Activated T-cell treated with anti-CD3 and anti-CD28 coated beads, Interleukin-2, amount 50 U/mL, for 24 hours (primary cell): ENCODE measurements around the gene TENM3.

ENCODE experiments used
- DNase-seq: peaks from one replicate; pipeline ENCODE4 v3.0.0-alpha.2; 2020
- H3K27ac Mint-ChIP-seq: 2 replicates; pipeline ENCODE4 v1.8.0; 2020; ENCODE audit warnings: mild to moderate bottlenecking, mixed read lengths
- H3K27me3 Mint-ChIP-seq: 2 replicates; pipeline ENCODE4 v1.8.0; 2020; ENCODE audit warnings: mixed read lengths
- H3K36me3 Mint-ChIP-seq: 2 replicates; pipeline ENCODE4 v1.8.0; 2020; ENCODE audit warnings: low read depth, mixed read lengths
- H3K4me1 Mint-ChIP-seq: 2 replicates; pipeline ENCODE4 v1.8.0; 2020; ENCODE audit warnings: low read depth, mixed read lengths
- H3K4me3 Mint-ChIP-seq: 2 replicates; pipeline ENCODE4 v1.8.0; 2020; ENCODE audit warnings: mild to moderate bottlenecking, moderate library complexity, mixed read lengths
- H3K9me3 Mint-ChIP-seq: 2 replicates; pipeline ENCODE4 v1.8.0; 2020; ENCODE audit warnings: mixed read lengths

Gene TENM3

GRCh38 chr4:182688081-182688480, 444.9 kb downstream of the TENM3 start:
- Mint-ChIP-seq H3K27ac (no peak overlapping the region), H3K4me3 (no peak overlapping the region), H3K9me3 (no peaks in the 10 kb centered on the region), H3K4me1 (no peaks in the 10 kb centered on the region), H3K36me3 (no peaks in the 10 kb centered on the region), H3K27me3 (peaks cover 17% of the 10 kb centered on the region)
- no peak for DNase-seq

GRCh38 chr4:182694551-182694950, 451.3 kb downstream of the TENM3 start:
- Mint-ChIP-seq H3K36me3 (no peaks in the 10 kb centered on the region), H3K4me3 (no peak overlapping the region), H3K27me3 (peaks cover 6% of the 10 kb centered on the region)

DNA sequence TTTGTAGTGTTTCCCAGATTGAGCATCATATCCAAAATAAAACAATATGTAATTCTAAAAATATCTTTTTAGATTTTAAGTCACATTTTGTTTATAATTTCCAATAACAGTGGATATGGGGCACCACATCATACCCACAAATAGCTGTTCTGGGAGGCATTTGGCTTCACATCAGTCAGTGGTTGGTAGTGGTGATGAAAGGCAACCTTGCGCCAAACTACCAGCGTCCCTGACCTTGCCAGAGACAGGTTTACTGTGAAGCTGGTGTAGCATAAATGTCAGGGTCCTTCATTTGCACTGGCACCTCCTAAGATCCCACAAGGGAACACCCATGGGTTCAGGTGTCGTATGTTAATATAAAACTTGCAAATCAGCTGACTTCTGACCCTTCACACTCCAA, 451.8 kb downstream of the TENM3 start:
- DNase-seq = no peak
- no peak overlapping the region for H3K27ac Mint-ChIP-seq
- no peaks in the 10 kb centered on the region for H3K4me1 Mint-ChIP-seq
- peaks cover 6% of the 10 kb centered on the region for H3K27me3 Mint-ChIP-seq
- H3K36me3 Mint-ChIP-seq = no peaks in the 10 kb centered on the region
- no peaks in the 10 kb centered on the region for H3K9me3 Mint-ChIP-seq
- H3K4me3 Mint-ChIP-seq = no peak overlapping the region

More at GRCh38 chr4:182694551-182694950, 451.3 kb downstream of the TENM3 start:
- DNase-seq = no peak
- H3K27ac Mint-ChIP-seq = no peak overlapping the region
- H3K9me3 Mint-ChIP-seq = no peaks in the 10 kb centered on the region
- H3K4me1 Mint-ChIP-seq = no peaks in the 10 kb centered on the region

DNA sequence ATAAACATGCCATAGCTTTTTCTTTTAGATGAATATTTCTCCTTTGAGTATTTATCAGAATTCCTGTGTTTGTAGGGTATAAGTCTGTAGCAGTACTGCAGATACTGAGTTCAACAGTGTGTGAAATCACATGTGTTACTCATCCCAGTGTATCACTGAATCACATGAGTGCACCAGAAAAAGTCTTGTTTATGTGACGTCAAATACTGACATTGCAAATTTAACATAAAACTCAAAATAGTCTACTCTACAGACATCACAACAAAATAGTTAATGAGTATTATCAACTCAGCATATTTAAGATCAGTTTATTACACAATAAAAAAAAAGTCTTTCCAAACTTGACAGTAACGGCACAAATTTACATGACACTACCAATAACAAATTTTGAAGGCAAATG, 452.6 kb downstream of the TENM3 start:
- DNase-seq = no peak
- H3K36me3 Mint-ChIP-seq = no peaks in the 10 kb centered on the region
- peaks cover 6% of the 10 kb centered on the region for H3K27me3 Mint-ChIP-seq
- H3K9me3 Mint-ChIP-seq = no peaks in the 10 kb centered on the region
- H3K4me1 Mint-ChIP-seq = no peaks in the 10 kb centered on the region
- no peak overlapping the region for H3K27ac Mint-ChIP-seq
- no peak overlapping the region for H3K4me3 Mint-ChIP-seq

DNA sequence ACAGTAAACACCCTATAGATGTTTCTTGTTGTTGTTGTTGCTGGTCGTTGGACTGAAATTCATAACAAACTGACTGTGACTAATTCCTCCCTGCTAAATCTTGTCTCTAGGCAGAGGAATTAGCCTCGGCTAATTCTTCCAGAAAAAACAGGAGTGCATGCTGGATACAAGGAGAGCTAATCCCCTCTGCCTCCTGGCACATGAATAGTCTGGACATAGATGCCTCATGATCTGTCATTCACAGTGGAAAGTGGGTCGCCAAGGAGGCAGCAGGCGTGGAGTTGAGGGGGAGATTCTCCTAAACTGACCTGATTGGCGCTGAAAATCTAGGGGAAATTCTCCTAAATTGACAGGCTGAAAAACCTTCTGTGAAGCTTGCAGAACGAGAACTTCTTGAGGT, 453.9 kb downstream of the TENM3 start:
- no peak for DNase-seq
- Mint-ChIP-seq H3K4me1 (no peaks in the 10 kb centered on the region), H3K27me3 (peaks cover 4% of the 10 kb centered on the region), H3K27ac (no peak overlapping the region), H3K9me3 (no peaks in the 10 kb centered on the region), H3K4me3 (no peak overlapping the region), H3K36me3 (no peaks in the 10 kb centered on the region)

GRCh38 chr4:182698212-182698611, 455.0 kb downstream of the TENM3 start:
- Mint-ChIP-seq H3K4me3 (no peak overlapping the region), H3K4me1 (no peaks in the 10 kb centered on the region), H3K36me3 (no peaks in the 10 kb centered on the region), H3K9me3 (no peaks in the 10 kb centered on the region), H3K27me3 (peaks cover 4% of the 10 kb centered on the region), H3K27ac (no peak overlapping the region)
- DNase-seq = no peak

DNA sequence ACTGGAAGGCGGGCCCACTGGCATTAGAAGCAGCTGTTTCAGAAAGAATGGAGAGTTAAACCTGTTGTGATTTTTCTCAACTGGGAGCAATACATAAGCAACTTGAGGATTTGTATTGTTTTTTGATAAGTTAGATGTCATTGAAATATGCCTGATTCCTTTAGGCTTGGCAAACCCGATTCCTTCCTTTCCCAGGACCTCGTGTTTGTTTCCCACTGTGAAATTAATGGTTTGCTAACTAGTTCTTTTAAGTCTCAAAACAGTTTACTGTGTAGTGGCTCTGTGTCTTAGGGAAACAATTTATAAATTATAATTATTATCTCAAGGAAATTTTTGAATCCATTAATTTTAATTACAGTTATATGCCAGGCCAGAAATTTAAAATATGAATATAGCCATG, 456.0 kb downstream of the TENM3 start:
- Mint-ChIP-seq H3K4me3 (no peak overlapping the region), H3K27ac (no peak overlapping the region), H3K27me3 (peaks cover 4% of the 10 kb centered on the region), H3K4me1 (no peaks in the 10 kb centered on the region), H3K36me3 (no peaks in the 10 kb centered on the region), H3K9me3 (no peaks in the 10 kb centered on the region)
- no peak for DNase-seq

- Mint-ChIP-seq H3K36me3 (no peaks in the 10 kb centered on the region), H3K27ac (no peak overlapping the region), H3K4me3 (no peak overlapping the region), H3K4me1 (no peaks in the 10 kb centered on the region), H3K9me3 (no peaks in the 10 kb centered on the region), H3K27me3 (peaks cover 4% of the 10 kb centered on the region)
- no peak for DNase-seq
Measured at GRCh38 chr4:182699795-182700194, 456.6 kb downstream of the TENM3 start.

GRCh38 chr4:182700362-182701160, 457.4 kb downstream of the TENM3 start:
- Mint-ChIP-seq H3K27me3 (peaks cover 10% of the 10 kb centered on the region), H3K9me3 (no peaks in the 10 kb centered on the region), H3K36me3 (no peaks in the 10 kb centered on the region)

DNA sequence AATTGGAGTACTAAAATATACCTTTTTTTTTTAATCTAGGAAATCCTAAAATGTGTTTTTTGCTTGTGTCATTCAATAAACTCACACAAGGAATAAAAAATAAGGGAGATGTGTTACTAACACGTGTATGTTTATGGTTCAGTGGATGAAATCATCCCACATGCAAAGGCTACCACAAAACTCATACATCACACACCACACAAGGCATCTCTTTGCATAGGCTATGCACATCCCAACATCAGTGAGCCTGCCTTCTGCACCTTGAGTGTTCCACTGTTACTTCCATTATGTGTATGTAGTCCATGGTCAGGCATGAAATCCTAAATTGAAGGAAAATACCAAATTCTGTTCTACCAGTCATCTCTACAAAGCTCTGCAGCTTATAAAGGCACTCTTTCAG, 460.9 kb downstream of the TENM3 start:
- no peak for DNase-seq
- Mint-ChIP-seq H3K9me3 (no peaks in the 10 kb centered on the region), H3K36me3 (no peaks in the 10 kb centered on the region)

More at GRCh38 chr4:182700362-182701160, 457.4 kb downstream of the TENM3 start:
- Mint-ChIP-seq H3K4me3 (no peak overlapping the region), H3K4me1 (no peaks in the 10 kb centered on the region), H3K27ac (no peak overlapping the region)
- no peak for DNase-seq

GRCh38 chr4:182704948-182705347, 461.7 kb downstream of the TENM3 start:
- no peaks in the 10 kb centered on the region for H3K4me1 Mint-ChIP-seq
- no peak overlapping the region for H3K27ac Mint-ChIP-seq
- H3K27me3 Mint-ChIP-seq = peaks cover 10% of the 10 kb centered on the region
- no peaks in the 10 kb centered on the region for H3K9me3 Mint-ChIP-seq
- no peaks in the 10 kb centered on the region for H3K36me3 Mint-ChIP-seq
- no peak overlapping the region for H3K4me3 Mint-ChIP-seq
- no peak for DNase-seq

More for the DNA sequence above, 460.9 kb downstream of the TENM3 start:
- H3K27me3 Mint-ChIP-seq = peaks cover 10% of the 10 kb centered on the region
- no peak overlapping the region for H3K27ac Mint-ChIP-seq
- H3K4me1 Mint-ChIP-seq = no peaks in the 10 kb centered on the region
- H3K4me3 Mint-ChIP-seq = no peak overlapping the region

GRCh38 chr4:182705389-182705788, 462.2 kb downstream of the TENM3 start:
- Mint-ChIP-seq H3K27ac (no peak overlapping the region), H3K4me1 (no peaks in the 10 kb centered on the region), H3K36me3 (no peaks in the 10 kb centered on the region), H3K9me3 (no peaks in the 10 kb centered on the region), H3K4me3 (no peak overlapping the region), H3K27me3 (peaks cover 10% of the 10 kb centered on the region)
- no peak for DNase-seq

- no peak for DNase-seq
- Mint-ChIP-seq H3K27ac (no peak overlapping the region), H3K4me3 (no peak overlapping the region), H3K4me1 (no peaks in the 10 kb centered on the region), H3K27me3 (peaks cover 6% of the 10 kb centered on the region), H3K9me3 (no peaks in the 10 kb centered on the region), H3K36me3 (no peaks in the 10 kb centered on the region)
Measured at GRCh38 chr4:182711211-182711610, 468.0 kb downstream of the TENM3 start.

DNA sequence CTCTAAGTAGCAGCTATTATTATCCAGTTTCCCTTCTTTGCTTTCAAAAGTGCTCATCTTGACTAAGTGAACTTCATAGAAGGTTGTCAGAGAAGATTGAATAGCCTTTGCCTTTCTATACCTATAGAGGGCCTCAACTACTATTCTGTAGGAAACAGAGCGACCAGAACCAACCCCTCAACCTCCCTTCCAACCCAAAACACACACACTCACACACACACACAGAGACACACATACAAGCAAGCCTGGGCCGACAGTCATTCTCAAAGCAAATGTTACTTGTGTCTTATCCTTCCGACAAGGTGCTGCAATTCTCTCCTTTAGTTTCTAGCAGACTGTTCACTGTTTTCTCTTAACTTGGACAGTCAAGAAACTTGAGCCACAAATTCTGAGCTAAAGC, 472.3 kb downstream of the TENM3 start:
- Mint-ChIP-seq H3K27me3 (peaks cover 6% of the 10 kb centered on the region), H3K4me1 (no peaks in the 10 kb centered on the region)

GRCh38 chr4:182716192-182716591, 473.0 kb downstream of the TENM3 start:
- no peaks in the 10 kb centered on the region for H3K36me3 Mint-ChIP-seq

More for the DNA sequence above, 472.3 kb downstream of the TENM3 start:
- H3K27ac Mint-ChIP-seq = no peak overlapping the region
- H3K4me3 Mint-ChIP-seq = no peak overlapping the region
- H3K9me3 Mint-ChIP-seq = no peaks in the 10 kb centered on the region
- H3K36me3 Mint-ChIP-seq = no peaks in the 10 kb centered on the region
- no peak for DNase-seq

More at GRCh38 chr4:182716192-182716591, 473.0 kb downstream of the TENM3 start:
- no peaks in the 10 kb centered on the region for H3K4me1 Mint-ChIP-seq
- H3K27ac Mint-ChIP-seq = no peak overlapping the region
- no peak overlapping the region for H3K4me3 Mint-ChIP-seq
- DNase-seq = no peak
- no peaks in the 10 kb centered on the region for H3K9me3 Mint-ChIP-seq
- H3K27me3 Mint-ChIP-seq = peaks cover 6% of the 10 kb centered on the region
